22Rv1 (cell line): ENCODE measurements around the gene BMS1.
A peak's percentile ranks its signal among the peaks of the same experiment; 100 is the strongest.
"Not testable (repeated sequence)": the region's sequence is repeated elsewhere in the genome, so short reads cannot be mapped to it uniquely, and the experiment has no call there.

Source experiments
- H3K27ac ChIP-seq: fragments of 450-650 bp; 2 replicates; pipeline ENCODE4 v1.5.1; 2017
- CTCF ChIP-seq: fragments of 450-650 bp; IDR thresholded peaks from 2 replicates; pipeline ENCODE4 v1.5.1; 2017; ENCODE audit warnings: mild to moderate bottlenecking
- ZFX ChIP-seq: fragments of 450-650 bp; IDR thresholded peaks from 2 replicates; pipeline ENCODE4 v1.6.1; 2017; ENCODE audit warnings: antibody characterized with exemption, borderline replicate concordance

The BMS1 gene

GRCh38 chr10:42816912-42817311 is 34.3 kb downstream of the BMS1 start:
- TF ChIP-seq ZFX (no peak), CTCF (no peak)
- H3K27ac ChIP-seq: no peak overlapping the region

GRCh38 chr10:42817417-42817816 is 34.8 kb downstream of the BMS1 start:
- H3K27ac ChIP-seq: not testable (repeated sequence)

- not testable (repeated sequence) for H3K27ac ChIP-seq
Observed at GRCh38 chr10:42826759-42827158, 44.2 kb downstream of the BMS1 start.

GRCh38 chr10:42827201-42827600 is 44.6 kb downstream of the BMS1 start:
- TF ChIP-seq CTCF (no peak), ZFX (no peak)
- no peak overlapping the region for H3K27ac ChIP-seq

- not testable (repeated sequence) for H3K27ac ChIP-seq
Observed at GRCh38 chr10:42828391-42828790, 45.8 kb downstream of the BMS1 start.

- no peak overlapping the region for H3K27ac ChIP-seq
- TF ChIP-seq ZFX: no peak
- no peak for TF ChIP-seq CTCF
Observed at GRCh38 chr10:42830237-42830636, 47.6 kb downstream of the BMS1 start.

GRCh38 chr10:42836096-42836495 is 53.5 kb downstream of the BMS1 start:
- H3K27ac ChIP-seq: no peak overlapping the region
- no peak for TF ChIP-seq CTCF
- TF ChIP-seq ZFX: no peak

- no peak overlapping the region for H3K27ac ChIP-seq
Observed at GRCh38 chr10:42836771-42837468, 54.3 kb downstream of the BMS1 start.

GRCh38 chr10:42844810-42845209 is 62.2 kb downstream of the BMS1 start:
- not testable (repeated sequence) for H3K27ac ChIP-seq

More at GRCh38 chr10:42836771-42837468, 54.3 kb downstream of the BMS1 start:
- TF ChIP-seq ZFX: no peak
- peak; percentile 22 for TF ChIP-seq CTCF

GRCh38 chr10:42847261-42847660 is 64.7 kb downstream of the BMS1 start:
- not testable (repeated sequence) for H3K27ac ChIP-seq
